Suprapubic skin (tissue), 3 donors: ENCODE measurements around the gene LRRTM4.
"Not testable (repeated sequence)": the region's sequence is repeated elsewhere in the genome, so short reads cannot be mapped to it uniquely, and the experiment has no call there.

Experiments used
- CTCF ChIP-seq, 2 donors: fragments of 200-600 bp in 1 of 2; fragments of 450-650 bp in 1 of 2; sonication (generic) in 1 of 2; IDR thresholded peaks; one replicate each; pipeline ENCODE4 v1.5.1; 2016 to 2019; ENCODE audit warnings: antibody characterized with exemption in 2 of 2, mild to moderate bottlenecking in 1 of 2, moderate library complexity in 1 of 2
- POLR2AphosphoS5 ChIP-seq, 3 donors: sonication (generic); formaldehyde crosslinking; IDR thresholded peaks; one replicate each; pipeline ENCODE4 v1.6.1; 2017; ENCODE audit warnings: antibody characterized with exemption in 3 of 3

GRCh38 chr2:77128479-77128878 lies 393.7 kb downstream of the LRRTM4 start:
- not testable (repeated sequence) for TF ChIP-seq CTCF, POLR2AphosphoS5 (IDR thresholded peaks at IDR 0.05)
